Hepatocyte (in vitro differentiated cells): ENCODE measurements around the gene ZNRF3.

Source experiments
- EZH2 ChIP-seq: fragments of 200-600 bp; sonication (generic); IDR thresholded peaks from 2 replicates; pipeline ENCODE4 v1.6.1; 2016; ENCODE audit warnings: antibody characterized with exemption, mild to moderate bottlenecking, borderline replicate concordance
- EZH2phosphoT487 ChIP-seq: fragments of 200-600 bp; sonication (generic); IDR thresholded peaks from one replicate; pipeline ENCODE4 v1.6.1; 2018; ENCODE audit warnings: antibody characterized with exemption, mild to moderate bottlenecking, low read depth, moderate library complexity; ENCODE audit not compliant: unreplicated experiment, severe bottlenecking
- TF ChIP-seq, protein P1 (sequence below): fragments of 200-600 bp; sonication (generic); IDR thresholded peaks from 2 replicates; pipeline ENCODE4 v1.5.1; 2016; ENCODE audit warnings: antibody characterized with exemption, mild to moderate bottlenecking; ENCODE audit not compliant: poor library complexity

DNA sequence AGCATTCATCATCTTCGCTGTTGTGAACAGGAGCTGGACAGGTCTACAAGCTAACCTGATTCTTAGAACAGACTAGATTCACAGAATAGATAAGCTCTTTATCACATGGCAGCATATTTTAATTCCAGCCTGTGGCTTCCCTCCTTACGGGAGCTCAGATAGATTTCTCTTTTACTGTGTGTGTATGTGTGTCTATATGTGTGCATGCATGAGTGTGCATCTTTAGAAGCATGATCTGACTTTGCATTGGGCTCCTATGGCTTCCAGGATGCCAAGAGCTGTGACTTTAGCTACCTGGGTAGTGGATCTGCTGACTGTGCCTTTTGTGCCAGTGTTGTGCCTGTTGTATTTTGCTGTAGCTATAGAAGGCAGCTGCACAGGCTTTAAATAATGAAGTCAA, 44.3 kb downstream of the ZNRF3 start:
- TF ChIP-seq, protein P1, sequence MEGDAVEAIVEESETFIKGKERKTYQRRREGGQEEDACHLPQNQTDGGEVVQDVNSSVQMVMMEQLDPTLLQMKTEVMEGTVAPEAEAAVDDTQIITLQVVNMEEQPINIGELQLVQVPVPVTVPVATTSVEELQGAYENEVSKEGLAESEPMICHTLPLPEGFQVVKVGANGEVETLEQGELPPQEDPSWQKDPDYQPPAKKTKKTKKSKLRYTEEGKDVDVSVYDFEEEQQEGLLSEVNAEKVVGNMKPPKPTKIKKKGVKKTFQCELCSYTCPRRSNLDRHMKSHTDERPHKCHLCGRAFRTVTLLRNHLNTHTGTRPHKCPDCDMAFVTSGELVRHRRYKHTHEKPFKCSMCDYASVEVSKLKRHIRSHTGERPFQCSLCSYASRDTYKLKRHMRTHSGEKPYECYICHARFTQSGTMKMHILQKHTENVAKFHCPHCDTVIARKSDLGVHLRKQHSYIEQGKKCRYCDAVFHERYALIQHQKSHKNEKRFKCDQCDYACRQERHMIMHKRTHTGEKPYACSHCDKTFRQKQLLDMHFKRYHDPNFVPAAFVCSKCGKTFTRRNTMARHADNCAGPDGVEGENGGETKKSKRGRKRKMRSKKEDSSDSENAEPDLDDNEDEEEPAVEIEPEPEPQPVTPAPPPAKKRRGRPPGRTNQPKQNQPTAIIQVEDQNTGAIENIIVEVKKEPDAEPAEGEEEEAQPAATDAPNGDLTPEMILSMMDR: no peak
- TF ChIP-seq EZH2: no peak
- TF ChIP-seq EZH2phosphoT487: no peak
